HCT116 (cell line): Measurements from ENCODE around the gene ANKRD63. TPM values are rescaled to one million over a fixed set of nuclear protein-coding genes. Genes with fewer than 3 reads are reported as not detected.

Experiments used
- ATAC-seq: fragments of 200-7000 bp; cut with Tn5 transposase; 2 replicates; pipeline ENCODE4 v1.9.1; 2020; ENCODE audit warnings: mild to moderate bottlenecking, moderate library complexity
- BruUV-seq: library from RNA; stranded (reverse); fragments of 400-500 nt; replicated peaks from 2 replicates; lab custom pipeline; 2021; lab: Mats Ljungman, UMichigan
- CTCF ChIA-PET: fragments of 300-600 bp; sonication (Branson Sonifier 250); formaldehyde crosslinking; loops from one replicate; lab custom pipeline; 2021; ENCODE audit warnings: antibody characterized with exemption; lab: Charles Lee
- POLR2A ChIA-PET: fragments of 300-600, 350-600 bp; sonication (Branson Sonifier 250); formaldehyde crosslinking; loops from one replicate; lab custom pipeline; 2021; ENCODE audit warnings: antibody characterized with exemption; lab: Charles Lee
- RAD21 ChIA-PET, 2 experiments: fragments of 300-600 bp; sonication (Branson Sonifier 250); formaldehyde crosslinking; loops; one replicate each; lab custom pipeline; 2023; ENCODE audit warnings: low total read pairs in 2 of 2; ENCODE audit not compliant: uncharacterized antibody in 2 of 2, unreplicated experiment in 2 of 2, low non-redundant PET in 1 of 2; lab: Charles Lee
- DNase-seq: peaks from one replicate; pipeline ENCODE4 v3.0.0-alpha.2; 2010; ENCODE audit warnings: low read depth, low spot score
- H2AFZ ChIP-seq: fragments of 200-600 bp; shearing (Covaris generic), sonication (generic); 2 replicates; pipeline ENCODE4 v1.6.1; 2017; ENCODE audit warnings: low read depth, mixed run types, mixed read lengths, antibody characterized with exemption, low read length; ENCODE audit not compliant: poor library complexity, severe bottlenecking
- H3K27ac ChIP-seq: 2 replicates; pipeline ENCODE4 v1.5.1; 2012; ENCODE audit warnings: low read depth, low read length
- H3K27me3 ChIP-seq: fragments of 200-600 bp; sonication (generic); 2 replicates; pipeline ENCODE4 v1.6.1; 2016; ENCODE audit warnings: mixed run types, low read length, mixed read lengths; ENCODE audit not compliant: insufficient read depth
- H3K36me3 ChIP-seq, 2 experiments: fragments of 200-500 bp in 1 of 2; fragments of 200-600 bp in 1 of 2; sonication (Bioruptor generic) in 1 of 2; sonication (generic) in 1 of 2; 2 replicates each; pipeline versions ENCODE4 v1.5.1 to v1.6.1; 2014 to 2016; ENCODE audit warnings: low read length in 2 of 2, inconsistent platforms in 1 of 2, mixed read lengths in 1 of 2, mixed run types in 1 of 2; ENCODE audit not compliant: insufficient read depth in 2 of 2, control insufficient read depth in 1 of 2
- H3K4me1 ChIP-seq, 2 experiments: fragments of 200-600 bp in 1 of 2; sonication (generic) in 1 of 2; 2 replicates each; pipeline versions ENCODE4 v1.5.1 to v1.6.1; 2012 to 2017; ENCODE audit warnings: low read length in 2 of 2, inconsistent platforms in 1 of 2, mild to moderate bottlenecking in 1 of 2, mixed read lengths in 1 of 2, mixed run types in 1 of 2, moderate library complexity in 1 of 2; ENCODE audit not compliant: insufficient read depth in 2 of 2, control insufficient read depth in 1 of 2
- H3K4me2 ChIP-seq: fragments of 200-600 bp; sonication (generic); 2 replicates; pipeline ENCODE4 v1.6.1; 2017; ENCODE audit warnings: mixed run types, low read length, mixed read lengths
- H3K4me3 ChIP-seq, 2 experiments: fragments of 200-600 bp in 1 of 2; sonication (generic) in 1 of 2; replicated peaks in 1 of 2; 2 replicates each; pipeline ENCODE4 v1.5.1; 2011 to 2016; ENCODE audit warnings: low read length in 2 of 2, control low read depth in 1 of 2, low read depth in 1 of 2, mild to moderate bottlenecking in 1 of 2, mixed read lengths in 1 of 2, mixed run types in 1 of 2
- H3K79me2 ChIP-seq: fragments of 200-600 bp; sonication (generic); 2 replicates; pipeline ENCODE4 v1.6.1; 2017; ENCODE audit warnings: mild to moderate bottlenecking, mixed run types, low read length, moderate library complexity, mixed read lengths; ENCODE audit not compliant: insufficient read depth
- H3K9ac ChIP-seq: fragments of 200-600 bp; sonication (generic); 2 replicates; pipeline ENCODE4 v1.6.1; 2016; ENCODE audit warnings: low read length, mixed read lengths
- H3K9me2 ChIP-seq: fragments of 200-600 bp; sonication (generic), shearing (Covaris generic); 2 replicates; pipeline ENCODE4 v1.6.1; 2017; ENCODE audit warnings: mixed run types, mild to moderate bottlenecking, moderate library complexity; ENCODE audit not compliant: insufficient read depth
- H3K9me3 ChIP-seq, 2 experiments: fragments of 200-500 bp in 1 of 2; fragments of 200-600 bp in 1 of 2; sonication (Bioruptor generic) in 1 of 2; sonication (generic) in 1 of 2; 2 replicates each; pipeline ENCODE4 v1.6.1; 2014 to 2017; ENCODE audit warnings: low read length in 2 of 2, mixed read lengths in 2 of 2, inconsistent platforms in 1 of 2, low read depth in 1 of 2, mild to moderate bottlenecking in 1 of 2, mixed run types in 1 of 2, moderate library complexity in 1 of 2; ENCODE audit not compliant: control insufficient read depth in 1 of 2, insufficient read depth in 1 of 2
- H4K20me1 ChIP-seq: fragments of 200-600 bp; sonication (generic), shearing (Covaris generic); 2 replicates; pipeline ENCODE4 v1.6.1; 2017; ENCODE audit warnings: mixed run types, mild to moderate bottlenecking, moderate library complexity; ENCODE audit not compliant: insufficient read depth
- CBX3 ChIP-seq: IDR thresholded peaks from 2 replicates; pipeline ENCODE4 v1.6.1; 2012; ENCODE audit warnings: low read depth
- CEBPB ChIP-seq: IDR thresholded peaks from 2 replicates; pipeline ENCODE4 v1.6.1; 2012; ENCODE audit warnings: low read depth
- EGR1 ChIP-seq: IDR thresholded peaks from 2 replicates; pipeline ENCODE4 v1.6.1; 2012; ENCODE audit warnings: low read depth
- ELF1 ChIP-seq: IDR thresholded peaks from 2 replicates; pipeline ENCODE4 v1.6.1; 2012; ENCODE audit warnings: low read depth, borderline replicate concordance
- EZH2 ChIP-seq: fragments of 200-600 bp; sonication (generic); IDR thresholded peaks from 2 replicates; pipeline ENCODE4 v1.6.1; 2017; ENCODE audit warnings: antibody characterized with exemption, mixed run types
- JUND ChIP-seq: IDR thresholded peaks from 2 replicates; pipeline ENCODE4 v1.6.1; 2012
- POLR2A ChIP-seq: IDR thresholded peaks from 2 replicates; pipeline ENCODE4 v1.7.0; 2011; ENCODE audit warnings: borderline replicate concordance; ENCODE audit not compliant: insufficient read depth, insufficient read length; ENCODE audit errors: extremely low read depth
- POLR2AphosphoS5 ChIP-seq: IDR thresholded peaks from 2 replicates; pipeline ENCODE4 v1.6.1; 2011; ENCODE audit warnings: mild to moderate bottlenecking, low read depth, low read length, moderate library complexity
- SP1 ChIP-seq: IDR thresholded peaks from 2 replicates; pipeline ENCODE4 v1.6.1; 2012; ENCODE audit warnings: low read depth
- SRF ChIP-seq: IDR thresholded peaks from 2 replicates; pipeline ENCODE4 v1.6.1; 2012; ENCODE audit warnings: low read depth
- TCF7L2 ChIP-seq: IDR thresholded peaks from 2 replicates; pipeline ENCODE4 v1.7.0; 2011; ENCODE audit warnings: borderline replicate concordance, inconsistent platforms; ENCODE audit not compliant: insufficient read depth, insufficient read length; ENCODE audit errors: extremely low read depth
- YY1 ChIP-seq: IDR thresholded peaks from 2 replicates; pipeline ENCODE4 v1.6.1; 2011; ENCODE audit warnings: low read length, low read depth, moderate library complexity, mild to moderate bottlenecking; ENCODE audit not compliant: insufficient replicate concordance; ENCODE audit errors: extremely low read depth
- ZFX ChIP-seq: fragments of 450-650 bp; IDR thresholded peaks from 2 replicates; pipeline ENCODE4 v1.6.1; 2017
- intact Hi-C: fragments of 100-400 bp; cut with micrococcal nuclease; formaldehyde crosslinking; loops from 2 replicates; pipeline ENCODE4 v1.10.0; 2022
- total RNA-seq: library from RNA; stranded (reverse); gene quantifications from one replicate; pipeline ENCODE4 v1.2.1, GENCODE V29; 2021; ENCODE audit not compliant: unreplicated experiment
- TF ChIP-seq, protein P1 (sequence below): IDR thresholded peaks from 2 replicates; pipeline ENCODE4 v1.6.1; 2012
- TF ChIP-seq, protein P2 (sequence below): IDR thresholded peaks from 2 replicates; pipeline ENCODE4 v1.6.1; 2011; ENCODE audit warnings: mild to moderate bottlenecking, low read length, moderate library complexity; ENCODE audit not compliant: insufficient replicate concordance; ENCODE audit errors: extremely low read depth
- TF ChIP-seq, protein P3 (sequence below), 3 experiments: fragments of 200-600 bp in 1 of 3; sonication (generic) in 1 of 3; IDR thresholded peaks in 2 of 3; conservative IDR thresholded peaks in 1 of 3; 2 replicates each; pipeline ENCODE4 v1.5.1; 2012 to 2017; ENCODE audit warnings: low read depth in 2 of 3, low read length in 2 of 3, antibody characterized with exemption in 1 of 3, borderline replicate concordance in 1 of 3, control low read depth in 1 of 3, mild to moderate bottlenecking in 1 of 3, mixed read lengths in 1 of 3, mixed run types in 1 of 3, moderate library complexity in 1 of 3; ENCODE audit not compliant: insufficient read depth in 1 of 3

Gene ANKRD63
- total RNA-seq, 1 experiment from 2014 or later, result 0.89 TPM

DNA sequence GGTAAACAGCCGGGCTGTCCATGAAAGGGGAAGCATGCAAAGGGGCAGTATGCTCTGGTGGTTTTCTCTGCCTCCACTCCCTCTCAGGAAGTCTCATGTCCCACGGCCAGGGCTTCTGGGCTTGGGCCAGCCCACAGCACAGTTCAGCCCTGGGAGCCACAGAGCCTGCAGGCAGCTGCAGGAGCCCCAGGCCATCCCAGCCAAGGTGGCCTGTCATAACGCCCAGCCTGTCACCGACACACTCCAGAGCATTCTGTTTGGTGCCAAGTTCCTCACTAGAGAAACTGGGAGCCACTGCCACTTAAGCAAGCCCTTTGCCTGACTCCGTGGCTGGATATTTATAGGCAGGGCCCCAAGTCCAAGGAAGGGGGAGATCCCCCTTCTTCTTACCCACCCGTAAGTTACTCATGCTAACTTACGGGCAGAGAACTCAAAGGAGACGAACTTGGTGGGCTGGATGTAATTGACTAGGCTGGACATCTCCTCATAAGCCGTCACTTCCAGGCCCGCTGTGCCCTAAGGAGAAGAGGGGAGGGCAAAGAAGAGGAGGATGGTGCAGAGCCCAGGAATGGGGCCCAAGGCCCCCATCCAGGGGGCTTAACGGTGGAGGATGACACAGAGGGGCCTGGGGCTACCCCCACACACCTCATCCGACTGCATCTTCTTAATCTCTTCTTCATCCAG lies 13.2 kb upstream of the ANKRD63 start:
- no peak overlapping the region for H3K4me3 ChIP-seq
- no peaks in the 10 kb centered on the region for H3K27me3 ChIP-seq
- POLR2A ChIA-PET, result no interaction called here
- no peak overlapping the region for H3K4me2 ChIP-seq
- CTCF ChIA-PET, result interaction anchor here (1.0 kb wide), 1 partner anchor 14 kb away, joined by 5 read pairs; no protein-coding TSS in a partner anchor
- RAD21 ChIA-PET, result no interaction called here
- peaks cover 9 to 14% of the 10 kb centered on the region in 2 experiments for H3K4me1 ChIP-seq
- H3K36me3 ChIP-seq, result no peaks in the 10 kb centered on the region
- BruUV-seq, result no TSS peak
- H4K20me1 ChIP-seq, result no peaks in the 10 kb centered on the region
- H3K9me3 ChIP-seq, result no peaks in the 10 kb centered on the region
- no peaks in the 10 kb centered on the region for H3K79me2 ChIP-seq
- H3K9ac ChIP-seq, result no peak overlapping the region
- H2AFZ ChIP-seq, result no peak overlapping the region
- DNase-seq, result no peak
- H3K9me2 ChIP-seq, result no peaks in the 10 kb centered on the region
- no peak overlapping the region for H3K27ac ChIP-seq
- no peak for ATAC-seq
- no peak for TF ChIP-seq ZFX
- intact Hi-C loops, result no loop called here

DNA sequence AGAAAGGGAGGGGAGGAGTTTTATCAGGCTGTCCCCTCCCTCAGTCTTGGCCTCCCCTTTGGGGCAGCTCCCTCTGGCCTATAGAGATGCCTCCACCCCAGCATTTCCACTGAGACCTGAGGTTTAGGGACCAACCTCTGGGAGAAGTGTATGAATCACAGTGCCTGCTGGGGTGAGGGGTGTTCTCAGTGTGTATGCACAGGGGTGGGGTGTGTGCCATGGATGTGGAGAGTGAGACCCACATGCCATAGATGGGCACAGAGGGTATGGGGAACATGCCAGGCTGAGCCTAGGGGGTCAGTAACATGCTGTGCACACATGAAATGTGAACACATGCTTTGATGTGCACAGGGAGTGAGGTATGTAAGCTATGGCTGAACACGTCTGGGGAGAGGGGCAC lies 12.4 kb upstream of the ANKRD63 start:
- RAD21 ChIA-PET, result no interaction called here
- no peak overlapping the region for H3K27ac ChIP-seq
- H2AFZ ChIP-seq, result no peak overlapping the region
- intact Hi-C loops, result no loop called here
- ATAC-seq (no peak), DNase-seq (no peak)
- H3K9ac ChIP-seq, result no peak overlapping the region
- no peaks in the 10 kb centered on the region for H3K9me2 ChIP-seq
- no peaks in the 10 kb centered on the region for H3K9me3 ChIP-seq
- peaks cover 14 to 22% of the 10 kb centered on the region in 2 experiments for H3K4me1 ChIP-seq
- no peaks in the 10 kb centered on the region for H3K36me3 ChIP-seq
- POLR2A ChIA-PET, result no interaction called here
- no peak overlapping the region for H3K4me3 ChIP-seq
- no peaks in the 10 kb centered on the region for H3K27me3 ChIP-seq
- H3K4me2 ChIP-seq, result no peak overlapping the region
- no peaks in the 10 kb centered on the region for H4K20me1 ChIP-seq
- CTCF ChIA-PET, result no interaction called here
- BruUV-seq, result no TSS peak
- no peaks in the 10 kb centered on the region for H3K79me2 ChIP-seq
- TF ChIP-seq JUND (no peak), SP1 (no peak), CEBPB (no peak), EGR1 (no peak), EZH2 (no peak), YY1 (no peak), POLR2AphosphoS5 (no peak), ZFX (no peak), TCF7L2 (no peak), POLR2A (no peak), SRF (no peak), CBX3 (no peak), ELF1 (no peak)
- TF ChIP-seq, protein P1, sequence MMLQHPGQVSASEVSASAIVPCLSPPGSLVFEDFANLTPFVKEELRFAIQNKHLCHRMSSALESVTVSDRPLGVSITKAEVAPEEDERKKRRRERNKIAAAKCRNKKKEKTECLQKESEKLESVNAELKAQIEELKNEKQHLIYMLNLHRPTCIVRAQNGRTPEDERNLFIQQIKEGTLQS, result no peak
- TF ChIP-seq, protein P2, sequence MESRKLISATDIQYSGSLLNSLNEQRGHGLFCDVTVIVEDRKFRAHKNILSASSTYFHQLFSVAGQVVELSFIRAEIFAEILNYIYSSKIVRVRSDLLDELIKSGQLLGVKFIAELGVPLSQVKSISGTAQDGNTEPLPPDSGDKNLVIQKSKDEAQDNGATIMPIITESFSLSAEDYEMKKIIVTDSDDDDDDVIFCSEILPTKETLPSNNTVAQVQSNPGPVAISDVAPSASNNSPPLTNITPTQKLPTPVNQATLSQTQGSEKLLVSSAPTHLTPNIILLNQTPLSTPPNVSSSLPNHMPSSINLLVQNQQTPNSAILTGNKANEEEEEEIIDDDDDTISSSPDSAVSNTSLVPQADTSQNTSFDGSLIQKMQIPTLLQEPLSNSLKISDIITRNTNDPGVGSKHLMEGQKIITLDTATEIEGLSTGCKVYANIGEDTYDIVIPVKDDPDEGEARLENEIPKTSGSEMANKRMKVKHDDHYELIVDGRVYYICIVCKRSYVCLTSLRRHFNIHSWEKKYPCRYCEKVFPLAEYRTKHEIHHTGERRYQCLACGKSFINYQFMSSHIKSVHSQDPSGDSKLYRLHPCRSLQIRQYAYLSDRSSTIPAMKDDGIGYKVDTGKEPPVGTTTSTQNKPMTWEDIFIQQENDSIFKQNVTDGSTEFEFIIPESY, result no peak
- TF ChIP-seq, protein P3, sequence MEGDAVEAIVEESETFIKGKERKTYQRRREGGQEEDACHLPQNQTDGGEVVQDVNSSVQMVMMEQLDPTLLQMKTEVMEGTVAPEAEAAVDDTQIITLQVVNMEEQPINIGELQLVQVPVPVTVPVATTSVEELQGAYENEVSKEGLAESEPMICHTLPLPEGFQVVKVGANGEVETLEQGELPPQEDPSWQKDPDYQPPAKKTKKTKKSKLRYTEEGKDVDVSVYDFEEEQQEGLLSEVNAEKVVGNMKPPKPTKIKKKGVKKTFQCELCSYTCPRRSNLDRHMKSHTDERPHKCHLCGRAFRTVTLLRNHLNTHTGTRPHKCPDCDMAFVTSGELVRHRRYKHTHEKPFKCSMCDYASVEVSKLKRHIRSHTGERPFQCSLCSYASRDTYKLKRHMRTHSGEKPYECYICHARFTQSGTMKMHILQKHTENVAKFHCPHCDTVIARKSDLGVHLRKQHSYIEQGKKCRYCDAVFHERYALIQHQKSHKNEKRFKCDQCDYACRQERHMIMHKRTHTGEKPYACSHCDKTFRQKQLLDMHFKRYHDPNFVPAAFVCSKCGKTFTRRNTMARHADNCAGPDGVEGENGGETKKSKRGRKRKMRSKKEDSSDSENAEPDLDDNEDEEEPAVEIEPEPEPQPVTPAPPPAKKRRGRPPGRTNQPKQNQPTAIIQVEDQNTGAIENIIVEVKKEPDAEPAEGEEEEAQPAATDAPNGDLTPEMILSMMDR (IDR thresholded peaks at IDR 0.05 in 2 of 3, conservative IDR thresholded peaks at IDR 0.05 in 1 of 3; ENCODE audit: borderline replicate concordance in 1 of 3, insufficient read depth in 1 of 3, low read depth in 2 of 3, low read length in 2 of 3), result no peak
